Heart left ventricle (tissue), 16 donors: ENCODE measurements around the gene IL36B. TPM values are rescaled to one million over a fixed set of nuclear protein-coding genes. Genes with fewer than 3 reads are reported as not detected.

Experiments used
- ATAC-seq, 4 donors: fragments of 200-7000 bp; cut with Tn5 transposase; one replicate each; pipeline ENCODE4 v1.9.1; 2020 to 2022; ENCODE audit warnings: moderate library complexity in 4 of 4, mild to moderate bottlenecking in 3 of 4, moderate number of reproducible peaks in 1 of 4
- DNase-seq, 5 donors: peaks; one replicate each; pipeline ENCODE4 v3.0.0-alpha.2; 2020
- H3K27ac ChIP-seq, 12 donors: fragments of 200-600 bp; sonication (generic) in 4 of 12; one replicate each; pipeline versions ENCODE4 v1.5.0 to v1.8.0; 2016 to 2022; ENCODE audit warnings: mild to moderate bottlenecking in 2 of 12
- H3K27me3 ChIP-seq, 9 donors: fragments of 200-600 bp; sonication (generic) in 2 of 9; one replicate each; pipeline versions ENCODE4 v1.5.1 to v1.8.0; 2016 to 2022; ENCODE audit warnings: mild to moderate bottlenecking in 3 of 9
- H3K36me3 ChIP-seq, 9 donors: fragments of 200-600 bp; sonication (generic) in 2 of 9; one replicate each; pipeline versions ENCODE4 v1.5.0 to v1.8.0; 2018 to 2022; ENCODE audit warnings: mild to moderate bottlenecking in 2 of 9
- H3K4me1 ChIP-seq, 12 donors: fragments of 200-600 bp; sonication (generic) in 4 of 12; one replicate each; pipeline versions ENCODE4 v1.5.0 to v1.8.0; 2016 to 2022; ENCODE audit warnings: mild to moderate bottlenecking in 3 of 12
- H3K4me3 ChIP-seq, 12 donors: fragments of 200-600 bp; sonication (generic) in 4 of 12; one replicate each; pipeline versions ENCODE4 v1.5.0 to v1.8.0; 2017 to 2022; ENCODE audit warnings: mild to moderate bottlenecking in 9 of 12, moderate library complexity in 4 of 12
- H3K9me3 ChIP-seq, 12 donors: fragments of 200-600 bp; sonication (generic) in 4 of 12; one replicate each; pipeline versions ENCODE4 v1.5.0 to v1.8.0; 2016 to 2022; ENCODE audit warnings: mild to moderate bottlenecking in 1 of 12
- POLR2A ChIP-seq, 2 donors: fragments of 450-650 bp; IDR thresholded peaks; one replicate each; pipeline ENCODE4 v1.6.1; 2017; ENCODE audit warnings: antibody characterized with exemption in 2 of 2, mild to moderate bottlenecking in 2 of 2, moderate library complexity in 2 of 2
- WGBS, 4 donors: extraction: QIAGEN DNeasy Blood & Tissue Kit in 2 of 4; methylation state at CpG; one replicate each; pipeline versions ENCODE4 v1.1.5 to v1.1.7; 2013 to 2018; 5-methylcytosine and 5-hydroxymethylcytosine counted together
- intact Hi-C, 10 donors: fragments of 100-400 bp; cut with DNase I; formaldehyde crosslinking; loops; one replicate each; pipeline versions ENCODE4 v1.11.1 to v1.14.2; 2022
- polyA plus RNA-seq, 2 donors: library from polyadenylated mRNA; stranded (reverse); fragments of 200-250 nt; gene quantifications; one replicate each; pipeline ENCODE4 v1.2.3, GENCODE V29; 2013
- total RNA-seq, 9 donors: library from RNA; depleted of rRNA in 2 of 9; stranded (reverse); fragments of >200 nt in 2 of 9; fragmentation: NEBNext Ultra II Directional in 3 of 9; extraction: Animal tissue kit (Norgen Biotek cat#: 25700) in 3 of 9; gene quantifications; one replicate each; pipeline versions ENCODE4 v1.1.0 to v1.2.4, GENCODE V29; 2016 to 2023
- TF ChIP-seq, protein P1 (sequence below), 12 donors: fragments of 200-600 bp; sonication (generic) in 4 of 12; IDR thresholded peaks; one replicate each; pipeline versions ENCODE4 v1.5.0 to v1.8.0; 2018 to 2022; ENCODE audit warnings: antibody characterized with exemption in 12 of 12, mild to moderate bottlenecking in 5 of 12
- donor health status: ischemic (EF 13 %, LVEDD 7.1; RV severe dilation, severe dysfunction).
- donor health status: healthy with polysubstance abuse.
- donor health status: DM: no; HTN: yes; CAD: no.
- donor health status: DM: no; HTN: no; CAD: no.
- donor health status: ischemic (EF 25% LVEDD 6.9; RV normal size, moderate dysfunction).
- donor health status: ischemic (EF 25% LVEDD 5.7; RV mildly dilated, moderate dysfunction).
- donor health status: healthy.
- donor health status: DM: yes; HTN: yes; CAD: no.
- donor health status: ischemic (EF 35%, LVEDD 5.7; RV mildly dilated, moderate dysfunction).
- donor health status: nonischemic (EF 11% LVEDD 7.7; RV severe dilation, severe dysfunction).
- donor health status: DM: yes; HTN: yes; CAD: no.
- donor health status: PGD.
- donor health status: ischemic (EF 29% LVEDD 5.4; RV normal size, mild dysfunction).
- donor health status: nonischemic (EF 23%, LVEDD 6.1; RV moderate dilation, normal function).

The IL36B gene
- total and polyA plus RNA-seq, 11 donors = not detected

GRCh38 chr2:112995346-112995920, 57.2 kb downstream of the IL36B start:
- Histone ChIP-seq H3K4me3 (no peak overlapping the region), H3K36me3 (no peaks in the 10 kb centered on the region), H3K4me1 (no peaks in the 10 kb centered on the region), H3K9me3 (peaks cover 0 to 37% (median 21%) of the 10 kb centered on the region in 12 donors), H3K27ac (no peak overlapping the region), H3K27me3 (no peaks in the 10 kb centered on the region)
- no peak for TF ChIP-seq POLR2A (IDR thresholded peaks at IDR 0.05)
- TF ChIP-seq, protein P1, sequence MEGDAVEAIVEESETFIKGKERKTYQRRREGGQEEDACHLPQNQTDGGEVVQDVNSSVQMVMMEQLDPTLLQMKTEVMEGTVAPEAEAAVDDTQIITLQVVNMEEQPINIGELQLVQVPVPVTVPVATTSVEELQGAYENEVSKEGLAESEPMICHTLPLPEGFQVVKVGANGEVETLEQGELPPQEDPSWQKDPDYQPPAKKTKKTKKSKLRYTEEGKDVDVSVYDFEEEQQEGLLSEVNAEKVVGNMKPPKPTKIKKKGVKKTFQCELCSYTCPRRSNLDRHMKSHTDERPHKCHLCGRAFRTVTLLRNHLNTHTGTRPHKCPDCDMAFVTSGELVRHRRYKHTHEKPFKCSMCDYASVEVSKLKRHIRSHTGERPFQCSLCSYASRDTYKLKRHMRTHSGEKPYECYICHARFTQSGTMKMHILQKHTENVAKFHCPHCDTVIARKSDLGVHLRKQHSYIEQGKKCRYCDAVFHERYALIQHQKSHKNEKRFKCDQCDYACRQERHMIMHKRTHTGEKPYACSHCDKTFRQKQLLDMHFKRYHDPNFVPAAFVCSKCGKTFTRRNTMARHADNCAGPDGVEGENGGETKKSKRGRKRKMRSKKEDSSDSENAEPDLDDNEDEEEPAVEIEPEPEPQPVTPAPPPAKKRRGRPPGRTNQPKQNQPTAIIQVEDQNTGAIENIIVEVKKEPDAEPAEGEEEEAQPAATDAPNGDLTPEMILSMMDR (IDR thresholded peaks at IDR 0.05) = no peak
- 87 to 91% (median 89%) methylated on average over 14 of the region's 14 CpGs for WGBS, 4 donors
- DNase-seq (no peak), ATAC-seq (no peak)
- intact Hi-C loops = no loop called here

GRCh38 chr2:112994648-112995047, 58.0 kb downstream of the IL36B start:
- H3K4me3 ChIP-seq = no peak overlapping the region
- intact Hi-C loops = no loop called here
- 79 to 86% (median 84%) methylated on average over 2 of the region's 2 CpGs for WGBS, 4 donors

DNA sequence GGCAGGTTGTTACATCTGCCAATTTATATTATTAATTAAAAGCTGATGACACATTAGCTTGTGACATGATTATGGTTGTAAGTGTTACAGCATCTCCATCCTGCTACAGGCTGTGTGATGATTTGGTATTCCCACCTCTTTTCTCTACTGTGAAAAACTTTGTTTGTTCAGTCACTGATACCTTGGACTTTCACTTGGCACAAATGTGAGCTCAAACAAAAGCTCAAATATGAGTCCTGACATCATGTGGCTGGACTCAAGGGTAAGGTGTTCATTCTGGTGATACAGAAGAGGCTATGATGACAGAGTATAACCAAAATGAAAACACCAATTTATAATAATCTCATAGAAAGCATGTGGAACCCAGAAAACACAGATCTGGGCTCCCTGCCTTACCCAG, 58.8 kb downstream of the IL36B start:
- Histone ChIP-seq H3K9me3 (peaks cover 0 to 39% (median 21%) of the 10 kb centered on the region in 12 donors), H3K4me3 (no peak overlapping the region), H3K27me3 (no peaks in the 10 kb centered on the region), H3K36me3 (no peaks in the 10 kb centered on the region), H3K27ac (no peak overlapping the region), H3K4me1 (no peaks in the 10 kb centered on the region)
- TF ChIP-seq POLR2A (IDR thresholded peaks at IDR 0.05) = no peak
- TF ChIP-seq, protein P1 (IDR thresholded peaks at IDR 0.05) = no peak
- no peak for DNase-seq
- no peak for ATAC-seq
- intact Hi-C loops = no loop called here

More at GRCh38 chr2:112994648-112995047, 58.0 kb downstream of the IL36B start:
- H3K4me1 ChIP-seq = no peaks in the 10 kb centered on the region
- no peak for DNase-seq
- no peak for ATAC-seq
- no peak overlapping the region for H3K27ac ChIP-seq
- H3K9me3 ChIP-seq = peaks cover 0 to 37% (median 20%) of the 10 kb centered on the region in 12 donors
- H3K36me3 ChIP-seq = no peaks in the 10 kb centered on the region
- no peaks in the 10 kb centered on the region for H3K27me3 ChIP-seq
- no peak for TF ChIP-seq POLR2A (IDR thresholded peaks at IDR 0.05)
- TF ChIP-seq, protein P1 (IDR thresholded peaks at IDR 0.05) = no peak

- 63 to 78% (median 67%) methylated on average over 3 of the region's 3 CpGs for WGBS, 4 donors
- H3K27me3 ChIP-seq = no peaks in the 10 kb centered on the region
- intact Hi-C loops = no loop called here
- no peak overlapping the region for H3K4me3 ChIP-seq
- ATAC-seq (no peak), DNase-seq (no peak)
- H3K36me3 ChIP-seq = no peaks in the 10 kb centered on the region
- H3K4me1 ChIP-seq = no peaks in the 10 kb centered on the region
- H3K9me3 ChIP-seq = peaks cover 0 to 39% (median 21%) of the 10 kb centered on the region in 12 donors
- H3K27ac ChIP-seq = no peak overlapping the region
- TF ChIP-seq POLR2A (IDR thresholded peaks at IDR 0.05) = no peak
- TF ChIP-seq, protein P1 (IDR thresholded peaks at IDR 0.05) = no peak
Observed at GRCh38 chr2:112989611-112990010, 63.1 kb downstream of the IL36B start.
